Endothelial cell of umbilical vein (primary cell): Measurements from ENCODE around the gene CMBL.

Experiments
- CTCF ChIP-seq, 2 donors: IDR thresholded peaks; 1 replicate in 1 of 2; 2 replicates in 1 of 2; pipeline ENCODE4 v1.5.1; 2011; ENCODE audit warnings: low read length in 2 of 2, mild to moderate bottlenecking in 2 of 2, moderate library complexity in 2 of 2, control low read depth in 1 of 2, inconsistent platforms in 1 of 2, low read depth in 1 of 2; ENCODE audit not compliant: insufficient read depth in 1 of 2; ENCODE audit errors: extremely low read depth in 1 of 2
- EZH2 ChIP-seq: IDR thresholded peaks from 2 replicates; pipeline ENCODE4 v1.6.1; 2012; ENCODE audit warnings: borderline replicate concordance, low read depth, mild to moderate bottlenecking, moderate library complexity, low read length, inconsistent platforms; ENCODE audit not compliant: severe bottlenecking
- FOS ChIP-seq: IDR thresholded peaks from 2 replicates; pipeline ENCODE4 v1.6.1; 2011; ENCODE audit warnings: mild to moderate bottlenecking, low read length, moderate library complexity, borderline replicate concordance; ENCODE audit not compliant: insufficient read depth
- JUN ChIP-seq: IDR thresholded peaks from 2 replicates; pipeline ENCODE4 v1.6.1; 2011; ENCODE audit warnings: borderline replicate concordance, low read depth; ENCODE audit not compliant: insufficient read length, insufficient read depth
- POLR2A ChIP-seq: IDR thresholded peaks from 2 replicates; pipeline ENCODE4 v1.6.1; 2012; ENCODE audit warnings: low read depth, mild to moderate bottlenecking, control low read depth, low read length
- POLR2AphosphoS5 ChIP-seq: IDR thresholded peaks from 2 replicates; pipeline ENCODE4 v1.6.1; 2012; ENCODE audit warnings: low read depth, mild to moderate bottlenecking, control low read depth, low read length, moderate library complexity; ENCODE audit not compliant: insufficient read depth

DNA sequence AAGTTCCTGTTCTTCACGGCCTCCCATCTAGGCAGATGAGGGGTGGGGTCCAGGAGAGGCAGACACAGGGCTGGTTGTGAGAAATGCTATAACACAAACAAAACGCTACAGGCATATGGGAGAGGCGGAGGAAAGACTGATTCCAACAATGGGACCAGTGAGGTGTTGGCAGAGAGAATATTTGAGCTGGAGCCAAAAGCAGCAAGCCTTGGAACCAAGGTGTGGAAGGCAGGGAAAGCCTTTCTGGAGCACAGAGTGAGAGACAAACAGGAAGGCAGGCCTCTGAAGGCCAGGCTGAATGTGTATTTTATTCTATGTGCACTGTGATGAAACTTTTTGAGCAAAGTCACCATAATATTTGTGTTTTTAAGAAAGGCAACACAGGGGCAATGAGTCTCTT, 60.9 kb downstream of the CMBL start:
- no peak for TF ChIP-seq CTCF (IDR thresholded peaks at IDR 0.05; ENCODE audit: extremely low read depth in 1 of 2, insufficient read depth in 1 of 2, low read depth in 1 of 2, low read length in 2 of 2)
- no peak for TF ChIP-seq POLR2AphosphoS5
- no peak for TF ChIP-seq EZH2
- TF ChIP-seq POLR2A, result no peak
- no peak for TF ChIP-seq JUN
- no peak for TF ChIP-seq FOS
